NCI-H524 (cell line): ENCODE measurements around the gene TERF2IP.

ENCODE experiments used
- DNase-seq, 2 experiments: peaks; one replicate each; lab custom pipeline; 2025; lab: John Stamatoyannopoulos, UW

Gene TERF2IP, protein sequence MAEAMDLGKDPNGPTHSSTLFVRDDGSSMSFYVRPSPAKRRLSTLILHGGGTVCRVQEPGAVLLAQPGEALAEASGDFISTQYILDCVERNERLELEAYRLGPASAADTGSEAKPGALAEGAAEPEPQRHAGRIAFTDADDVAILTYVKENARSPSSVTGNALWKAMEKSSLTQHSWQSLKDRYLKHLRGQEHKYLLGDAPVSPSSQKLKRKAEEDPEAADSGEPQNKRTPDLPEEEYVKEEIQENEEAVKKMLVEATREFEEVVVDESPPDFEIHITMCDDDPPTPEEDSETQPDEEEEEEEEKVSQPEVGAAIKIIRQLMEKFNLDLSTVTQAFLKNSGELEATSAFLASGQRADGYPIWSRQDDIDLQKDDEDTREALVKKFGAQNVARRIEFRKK

DNA sequence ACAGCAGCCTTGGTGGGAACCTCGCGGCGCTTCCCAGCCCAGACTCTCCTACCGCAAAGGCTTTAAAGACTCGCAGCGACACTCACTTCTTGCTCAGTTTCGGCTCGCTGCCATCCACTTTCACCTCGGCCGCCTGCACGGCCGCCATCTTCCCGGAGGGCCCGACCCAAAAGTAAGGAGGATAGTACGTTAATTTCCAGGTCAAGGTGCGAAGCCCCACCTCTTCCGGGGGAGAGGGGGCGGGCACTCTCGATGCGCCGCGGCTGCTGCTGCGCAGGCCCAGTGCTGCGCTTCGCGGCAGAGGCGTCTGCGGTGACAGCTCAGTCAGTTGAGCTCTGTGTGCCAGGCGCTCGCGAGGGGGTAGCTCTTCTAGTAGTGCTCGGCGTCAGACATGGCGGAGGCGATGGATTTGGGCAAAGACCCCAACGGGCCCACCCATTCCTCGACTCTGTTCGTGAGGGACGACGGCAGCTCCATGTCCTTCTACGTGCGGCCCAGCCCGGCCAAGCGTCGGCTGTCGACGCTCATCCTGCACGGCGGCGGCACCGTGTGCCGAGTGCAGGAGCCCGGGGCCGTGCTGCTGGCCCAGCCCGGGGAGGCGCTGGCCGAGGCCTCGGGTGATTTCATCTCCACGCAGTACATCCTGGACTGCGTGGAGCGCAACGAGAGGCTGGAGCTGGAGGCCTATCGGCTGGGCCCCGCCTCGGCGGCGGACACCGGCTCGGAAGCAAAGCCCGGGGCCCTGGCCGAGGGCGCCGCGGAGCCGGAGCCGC is at the start of gene TERF2IP, which contains the start of gene KARS1:
Gene TERF2IP, plus strand, starts transcription at position 282 of the 773 bp plus-strand sequence. Its CDS starts 110 bp downstream, at position 392.
Gene KARS1, minus strand, starts transcription at position 174 of the 773 bp plus-strand sequence. Its CDS starts 26 bp downstream, at position 148.
- peak; percentile 87 to 96 for DNase-seq

DNA sequence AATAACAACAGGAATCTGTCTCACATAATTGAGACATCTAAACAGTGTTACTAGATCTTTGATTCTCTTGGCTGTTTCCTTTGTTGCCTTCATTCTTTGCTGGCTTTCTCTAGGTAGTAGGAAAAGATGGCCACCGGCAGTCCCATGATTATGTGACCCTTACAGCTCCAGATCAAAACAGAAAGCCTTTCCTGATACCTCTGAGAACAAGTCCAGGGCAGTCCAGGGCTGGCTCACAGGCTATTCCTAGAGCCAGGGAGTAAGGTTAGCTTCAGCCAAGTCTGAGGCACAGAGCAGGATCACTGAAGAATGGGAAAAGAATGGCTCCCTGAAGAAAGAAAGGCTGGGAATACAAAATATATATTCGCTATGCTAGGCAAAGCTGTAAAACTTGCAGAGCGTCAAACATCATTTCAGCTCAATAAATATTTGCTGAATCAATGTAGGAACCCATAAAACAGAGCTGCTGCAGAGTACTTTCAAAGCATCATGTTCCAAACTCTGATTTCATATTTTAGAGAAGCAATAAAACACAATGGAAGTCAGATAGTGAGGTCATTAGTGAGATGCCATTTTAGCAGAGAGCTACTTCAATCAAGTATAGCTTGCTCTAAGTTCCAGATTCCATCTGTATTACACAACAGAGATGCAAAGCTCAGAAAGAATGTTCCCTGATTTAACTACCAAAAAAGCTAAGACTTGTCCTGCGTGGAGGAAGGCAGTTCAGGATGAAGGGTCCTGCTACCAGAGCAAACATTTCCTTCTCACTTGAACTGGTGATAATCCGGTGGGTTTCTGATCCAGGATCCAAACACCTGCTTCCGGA is 47.9 kb upstream of the TERF2IP start:
- DNase-seq, result no peak

DNA sequence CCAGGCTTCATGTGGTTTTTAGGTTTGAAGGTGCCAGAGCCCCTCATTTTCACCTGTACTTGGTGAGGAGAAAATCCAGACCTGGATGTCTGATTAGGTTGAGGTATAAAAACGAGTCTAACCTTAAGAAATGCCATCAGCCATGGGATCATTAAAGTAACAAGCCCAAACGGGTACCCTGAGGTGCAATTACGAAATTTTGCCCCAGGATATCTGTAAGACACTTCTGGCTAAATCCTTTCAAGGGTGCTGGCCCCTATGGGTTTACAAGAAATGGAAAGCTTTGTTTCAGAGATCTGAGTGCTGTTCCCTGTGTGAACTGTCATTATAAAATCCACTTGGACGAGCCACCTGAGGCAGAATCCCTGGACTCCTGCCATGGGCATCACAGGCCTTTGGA is 44.3 kb upstream of the TERF2IP start:
- no peak for DNase-seq

GRCh38 chr16:75606507-75606906 is 41.1 kb upstream of the TERF2IP start:
- DNase-seq, result no peak

- no peak for DNase-seq
These were observed 33.3 kb upstream of the TERF2IP start for GRCh38 chr16:75614066-75614897.

DNA sequence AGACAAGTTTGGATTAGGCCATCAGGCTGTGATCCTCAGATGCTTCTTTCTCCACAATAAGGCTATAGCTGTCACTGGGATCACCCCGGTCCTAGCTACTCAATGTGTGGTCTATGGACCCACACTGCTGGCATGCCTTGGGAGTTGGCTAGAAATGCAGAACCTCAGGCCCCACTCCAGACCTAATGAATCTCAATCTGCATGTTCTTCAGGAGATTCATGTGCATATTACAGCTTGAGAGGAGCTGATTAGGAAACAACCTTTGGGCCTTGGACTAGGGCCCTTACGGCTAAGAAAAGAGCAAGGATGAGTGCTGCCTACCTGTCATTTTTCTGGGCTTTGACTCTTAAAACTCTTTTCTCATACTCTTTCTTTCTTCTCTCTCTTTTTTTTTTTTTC is 32.0 kb upstream of the TERF2IP start:
- no peak for DNase-seq

DNA sequence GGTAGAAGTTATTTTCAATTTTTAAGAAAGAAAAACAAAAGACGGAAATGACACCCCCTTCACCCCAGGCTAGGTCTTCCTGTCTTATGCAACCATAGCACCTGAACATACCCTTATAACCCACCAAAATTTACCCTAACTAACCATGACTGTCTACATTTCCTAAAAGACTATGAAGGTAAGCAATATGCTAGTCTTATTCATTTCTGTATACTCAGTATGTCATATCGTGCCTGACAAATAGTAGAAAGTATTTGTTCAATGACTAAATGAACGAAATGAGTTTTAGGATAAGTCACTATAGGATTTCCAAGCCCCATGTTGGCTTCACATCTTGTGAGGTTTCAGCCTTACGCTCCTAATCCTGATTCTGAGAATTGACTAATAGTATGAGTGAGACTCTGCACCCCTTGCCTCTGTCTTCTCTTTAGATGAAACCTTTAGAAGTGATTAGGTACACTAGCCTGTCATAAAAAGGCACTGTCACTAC is 31.0 kb upstream of the TERF2IP start:
- no peak for DNase-seq

DNA sequence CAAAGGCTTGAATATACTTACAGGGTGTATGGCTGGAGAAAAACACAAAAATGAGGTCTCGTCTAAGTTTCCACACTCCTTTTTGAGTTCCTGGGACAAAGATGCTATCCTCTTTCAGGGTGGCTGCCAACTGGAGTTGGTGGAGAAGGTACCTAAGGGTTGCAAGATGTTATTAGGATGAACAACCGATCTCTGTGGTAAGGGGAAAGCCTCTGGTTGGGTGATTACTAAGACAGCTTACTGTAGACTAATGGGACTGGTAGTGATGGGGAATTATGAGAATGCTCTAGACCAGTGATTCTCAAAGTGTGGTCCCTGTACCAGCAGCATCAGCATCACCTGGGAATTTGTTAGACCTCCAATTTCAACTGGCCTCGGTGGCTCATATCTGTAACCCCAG is 30.5 kb upstream of the TERF2IP start:
- DNase-seq, result no peak

DNA sequence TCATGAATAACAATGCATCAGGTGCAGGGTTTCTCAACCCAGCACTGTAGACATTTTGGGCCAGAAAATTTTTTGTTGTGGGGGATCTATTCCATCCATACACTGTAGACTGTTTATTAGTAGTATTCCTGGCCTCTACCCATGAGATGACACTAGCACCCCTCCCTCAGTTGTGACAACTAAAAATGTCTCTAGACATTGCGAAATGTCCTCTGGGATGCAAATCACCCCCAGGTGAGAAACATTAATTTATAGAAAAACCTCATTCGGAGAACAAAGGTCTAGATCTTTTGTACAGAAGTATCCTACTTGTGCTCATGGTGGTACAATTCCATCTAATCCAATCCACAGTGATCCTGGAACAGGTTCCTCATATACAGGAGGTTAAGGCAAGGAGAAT is 28.8 kb upstream of the TERF2IP start:
- no peak for DNase-seq

GRCh38 chr16:75620326-75621169 is 27.0 kb upstream of the TERF2IP start:
- DNase-seq, result no peak

- peak; percentile 32 to 61 for DNase-seq
These were observed 26.4 kb upstream of the TERF2IP start for GRCh38 chr16:75621170-75621477.

GRCh38 chr16:75622761-75623605 is 24.6 kb upstream of the TERF2IP start, which contains the start of gene ADAT1:
TSS of gene ADAT1 (minus strand) at chr16:75623281. CDS start at chr16:75620799, 2,482 bp downstream.
- peak; percentile 95 to 98 for DNase-seq

- no peak for DNase-seq
These were observed 22.6 kb upstream of the TERF2IP start for GRCh38 chr16:75624921-75625334.

DNA sequence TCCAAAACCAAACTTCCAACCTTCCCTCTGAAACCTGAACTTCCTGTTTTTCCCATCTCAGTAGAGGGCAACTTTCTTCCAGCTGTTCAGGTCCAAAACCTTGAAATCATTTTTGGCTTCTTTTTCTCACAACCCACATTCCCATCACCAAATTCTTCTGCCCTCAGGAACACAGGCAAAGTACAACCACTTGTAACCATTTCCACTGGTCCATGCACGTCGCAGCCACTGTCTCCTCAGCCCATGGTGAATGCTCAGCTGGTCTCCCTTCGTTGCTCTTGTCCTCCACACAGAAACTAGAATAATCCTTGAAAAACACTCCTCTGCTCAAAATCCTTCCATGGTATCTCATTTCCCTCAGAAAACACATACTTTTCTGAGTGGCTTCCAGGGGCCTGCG is 20.8 kb upstream of the TERF2IP start:
- DNase-seq, result no peak

GRCh38 chr16:75627851-75628250 is 19.7 kb upstream of the TERF2IP start:
- DNase-seq, result no peak

GRCh38 chr16:75628351-75628750 is 19.2 kb upstream of the TERF2IP start:
- no peak for DNase-seq

DNA sequence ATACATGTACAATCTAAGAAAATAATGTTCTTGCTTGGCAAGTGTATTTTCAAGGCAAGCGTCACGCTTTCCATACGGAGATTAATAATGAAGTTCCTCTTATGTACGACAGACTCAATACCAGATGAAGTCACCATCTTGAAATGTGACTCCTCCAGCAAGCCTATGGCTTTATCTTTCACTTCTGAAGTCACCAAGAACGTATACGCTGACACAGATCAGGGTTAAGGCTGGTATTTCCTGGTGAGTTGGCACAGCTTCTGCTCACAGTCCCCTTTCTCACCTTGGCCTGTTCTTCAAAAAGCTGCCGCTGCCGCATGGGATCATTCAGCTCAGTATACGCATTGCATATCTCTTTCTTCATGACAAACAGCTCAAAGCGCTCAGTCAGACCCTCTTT is 18.4 kb upstream of the TERF2IP start:
- DNase-seq, result no peak

GRCh38 chr16:75630052-75630451 is 17.5 kb upstream of the TERF2IP start:
- DNase-seq, result no peak

DNA sequence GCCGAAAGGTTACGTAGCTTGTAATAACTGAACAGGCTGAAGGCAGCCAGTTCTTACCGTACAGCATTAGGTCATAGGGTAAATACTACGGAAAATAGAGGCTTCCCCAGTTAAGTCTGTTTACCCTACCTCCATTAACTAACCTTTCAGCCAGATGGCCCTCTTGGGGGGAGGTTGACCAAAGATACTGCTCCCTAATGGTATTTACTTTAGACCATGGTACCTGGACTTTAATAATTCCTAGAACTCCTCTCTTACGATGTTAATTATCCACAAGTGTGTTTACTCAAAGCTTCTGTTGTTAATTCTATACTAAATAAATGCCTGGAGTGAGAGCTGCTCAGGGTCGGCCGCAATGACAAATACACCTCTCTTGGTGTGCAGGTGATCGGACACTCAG is 14.7 kb upstream of the TERF2IP start:
- DNase-seq, result no peak
